SKM-1 (cell line): ENCODE measurements around the gene MYO1E.

ENCODE experiments used
- DNase-seq: peaks from one replicate; lab custom pipeline; 2025; ENCODE audit not compliant: unreplicated experiment; lab: John Stamatoyannopoulos, UW

Gene MYO1E

DNA sequence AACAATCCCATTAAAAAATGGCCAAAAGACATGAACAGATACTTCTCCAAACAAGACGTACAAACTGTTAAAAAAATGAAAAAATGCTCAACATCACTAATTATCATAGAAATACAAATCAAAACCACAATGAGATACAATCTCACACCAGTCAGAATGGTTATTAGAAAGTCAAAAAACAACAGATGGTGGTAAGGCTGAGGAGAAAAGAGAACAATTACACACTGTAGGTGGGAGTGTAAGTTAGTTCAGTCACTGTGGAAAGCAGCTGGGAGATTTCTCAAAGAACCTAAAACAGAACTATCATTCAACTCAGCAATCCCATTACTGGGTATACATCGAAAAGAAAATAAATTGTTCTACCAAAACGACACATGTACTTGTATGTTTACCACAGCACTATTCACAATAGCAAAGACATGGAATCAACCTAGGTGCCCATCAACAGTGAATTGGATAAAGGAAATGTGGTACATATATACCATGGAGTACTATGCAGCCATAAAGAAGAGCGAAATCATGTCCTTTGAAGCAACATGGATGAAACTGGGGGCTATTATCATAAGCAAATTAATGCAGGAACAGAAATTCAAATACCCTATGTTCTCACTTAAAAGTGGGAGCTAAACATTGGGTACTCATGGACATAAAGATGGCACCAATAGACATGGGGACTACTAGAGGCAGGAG is 51.5 kb downstream of the MYO1E start:
- no peak for DNase-seq

DNA sequence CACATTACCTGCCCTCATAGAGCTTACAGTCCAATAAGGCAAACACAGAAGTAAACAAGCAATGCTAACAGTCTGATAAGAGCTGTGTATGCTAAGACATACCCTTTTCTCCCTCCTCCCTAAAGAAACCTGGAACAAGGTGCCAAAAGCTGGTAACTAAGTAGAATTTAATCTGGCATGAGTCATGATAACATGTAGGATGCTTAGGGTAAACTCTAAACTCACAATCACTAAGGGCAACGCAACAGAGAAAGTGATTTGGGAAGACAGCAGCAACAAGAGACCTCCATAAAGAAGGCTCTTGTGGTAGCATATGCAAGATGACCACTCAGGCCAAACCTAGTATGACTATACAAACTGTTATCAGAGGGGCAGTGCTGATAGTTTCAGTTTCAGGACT is 55.5 kb downstream of the MYO1E start:
- no peak for DNase-seq

DNA sequence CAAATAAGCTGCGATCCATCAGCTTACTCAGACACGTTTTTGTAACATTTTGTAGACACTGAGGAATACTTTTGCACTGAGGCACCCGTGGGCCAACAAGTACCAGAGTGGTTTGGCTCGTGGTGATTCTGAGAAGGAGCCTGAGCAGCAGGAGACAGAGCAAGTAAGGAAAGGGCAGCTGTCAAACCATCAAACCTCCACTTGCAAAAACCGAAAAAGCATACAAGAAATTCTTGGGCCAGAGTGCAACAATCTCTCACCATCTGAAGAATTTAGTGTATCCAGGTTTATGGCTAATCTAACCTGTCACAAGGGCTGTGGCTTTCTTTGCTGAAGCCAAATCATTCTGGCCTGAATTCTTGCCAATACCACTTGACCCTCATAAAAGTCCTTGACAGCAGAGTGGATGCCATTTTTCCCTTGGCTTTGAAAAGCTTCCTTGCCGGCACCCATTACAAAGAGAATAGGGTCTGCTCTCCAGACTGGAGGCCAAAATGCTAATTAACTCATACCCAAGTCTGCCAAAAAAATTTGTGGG is 56.7 kb downstream of the MYO1E start:
- DNase-seq = no peak

DNA sequence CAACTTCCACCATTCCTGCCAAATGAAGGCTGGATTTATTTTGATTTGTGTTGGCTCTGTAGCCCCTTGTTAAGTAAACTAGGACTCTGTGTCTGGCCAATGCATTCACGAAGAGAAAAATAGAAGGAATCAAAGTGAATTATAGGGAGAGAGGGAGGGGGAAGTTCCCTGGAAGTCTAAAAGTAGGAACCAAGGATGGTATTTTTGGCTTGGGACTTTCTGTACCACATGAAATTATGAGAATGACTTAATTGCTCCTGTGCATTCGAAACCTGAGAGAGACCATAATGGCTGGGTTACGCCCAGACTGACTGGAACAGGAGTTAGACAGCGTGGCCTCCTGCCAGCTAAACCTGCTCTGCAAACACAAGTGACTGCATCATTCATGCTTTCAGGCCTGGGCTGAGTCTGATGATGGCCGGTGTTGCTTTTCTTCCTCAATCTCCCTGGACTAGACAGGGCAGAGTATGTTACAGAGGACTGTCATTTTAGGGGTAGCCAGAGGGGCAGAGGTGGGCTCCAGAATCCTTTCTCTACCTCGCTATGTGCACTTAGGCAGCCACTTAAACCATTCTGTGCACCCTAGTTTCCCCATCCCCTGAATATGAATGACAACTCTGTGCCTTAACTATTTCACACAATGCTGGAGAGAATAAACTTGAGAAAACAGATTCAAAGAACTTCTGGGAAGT is 58.9 kb downstream of the MYO1E start:
- DNase-seq = no peak

DNA sequence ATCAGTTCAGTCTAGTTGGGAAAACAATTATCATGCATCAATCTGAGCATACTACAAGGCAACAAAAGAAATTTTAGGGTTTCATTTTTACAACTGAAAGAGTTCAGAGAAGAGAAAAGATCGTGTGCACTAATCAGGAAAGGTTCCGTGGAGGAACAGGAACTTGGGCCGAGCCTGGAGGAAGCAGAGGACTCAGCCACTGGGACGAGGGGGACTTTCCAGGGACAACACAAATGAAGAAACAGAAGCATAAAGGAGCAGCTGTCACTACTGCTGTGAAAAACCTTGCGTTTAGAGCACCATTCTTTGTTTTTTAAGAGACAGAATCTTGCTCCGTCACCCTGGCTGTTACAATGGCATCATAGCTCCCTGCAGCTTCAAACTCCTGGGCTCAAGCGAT is 60.5 kb downstream of the MYO1E start:
- no peak for DNase-seq

DNA sequence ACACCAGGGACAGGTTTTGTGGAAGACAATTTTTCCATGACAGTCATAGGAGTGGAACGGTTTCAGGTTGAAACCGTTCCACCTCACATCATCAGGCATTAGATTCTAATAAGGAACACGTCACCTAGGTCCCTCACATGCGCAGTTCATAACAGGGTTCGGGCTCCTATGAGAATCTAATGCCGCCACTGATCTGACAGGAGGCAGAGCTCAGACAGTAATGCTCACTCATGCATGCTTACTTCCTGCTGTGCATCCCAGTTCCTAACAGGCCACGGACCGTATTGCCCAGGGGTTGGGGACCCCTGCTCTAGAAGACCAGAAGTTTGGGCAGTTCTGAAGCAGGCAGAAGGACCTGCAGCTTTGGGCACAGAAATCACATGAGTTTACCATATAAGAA is 61.5 kb downstream of the MYO1E start:
- DNase-seq = no peak

DNA sequence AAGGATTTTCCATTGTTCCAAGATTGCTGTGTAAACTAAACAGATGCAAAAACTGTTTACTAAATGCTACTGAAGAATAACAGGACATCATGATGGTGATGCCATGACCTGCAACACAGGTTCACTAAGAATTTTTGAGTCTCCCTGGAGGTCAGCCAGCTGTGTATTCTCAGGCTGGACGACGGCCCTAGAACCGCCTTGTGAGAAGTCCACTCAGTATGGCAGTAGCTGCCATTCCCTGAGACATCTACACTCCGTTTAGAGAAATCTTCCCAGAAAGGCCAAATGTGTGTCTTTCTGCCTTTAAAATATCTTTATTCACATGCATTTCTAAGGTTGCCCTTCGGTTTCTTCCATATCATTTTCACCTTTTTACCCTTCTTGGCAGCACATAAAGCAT is 63.3 kb downstream of the MYO1E start:
- DNase-seq = no peak

DNA sequence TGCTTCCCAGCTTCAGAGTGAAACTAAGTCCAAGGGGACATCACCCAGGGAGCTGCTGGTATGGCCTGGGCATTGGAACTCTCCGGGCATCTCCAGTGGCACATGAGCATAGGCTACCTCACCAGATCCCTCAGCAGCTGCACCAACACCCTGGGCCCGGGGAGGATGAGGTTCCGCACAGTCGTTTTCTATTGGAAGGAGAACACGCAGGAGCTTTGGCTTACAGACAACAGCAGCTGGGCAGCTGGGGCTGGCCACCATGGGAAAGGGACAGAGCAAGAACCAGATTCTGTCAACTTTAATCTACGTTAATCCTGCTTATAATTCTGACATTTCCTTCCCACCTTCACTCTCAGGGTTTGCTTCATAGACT is 65.5 kb downstream of the MYO1E start:
- DNase-seq = no peak

DNA sequence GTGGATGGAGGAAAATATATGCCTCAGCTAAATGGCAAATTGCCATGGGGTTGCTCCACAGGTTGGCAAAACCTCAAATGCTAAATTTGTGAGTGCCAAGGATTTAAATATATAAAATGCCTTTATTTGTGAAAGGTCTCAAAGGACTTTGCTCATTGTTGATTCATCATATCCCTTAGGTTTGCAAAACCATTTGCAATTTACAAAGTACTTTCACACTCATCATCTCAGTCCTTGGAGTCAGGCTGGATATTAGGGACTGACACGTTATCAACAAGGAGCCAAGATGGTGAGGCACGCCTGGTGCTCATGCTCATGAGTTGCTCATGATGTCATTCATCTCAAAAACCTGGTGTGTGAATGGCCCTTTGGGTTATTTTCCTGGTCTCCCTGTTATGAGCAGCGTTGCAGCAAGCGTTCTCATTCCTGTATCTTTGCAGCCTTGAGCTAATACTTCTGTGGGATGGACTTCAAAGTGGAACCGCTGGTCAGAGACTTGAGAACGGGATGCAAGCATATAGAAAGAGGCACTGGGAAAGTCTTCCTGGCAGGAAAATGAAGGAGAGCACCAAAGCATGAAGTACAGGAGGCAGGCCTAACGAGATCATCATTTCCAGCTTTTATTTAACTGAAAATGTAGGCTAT is 66.0 kb downstream of the MYO1E start:
- DNase-seq = no peak

DNA sequence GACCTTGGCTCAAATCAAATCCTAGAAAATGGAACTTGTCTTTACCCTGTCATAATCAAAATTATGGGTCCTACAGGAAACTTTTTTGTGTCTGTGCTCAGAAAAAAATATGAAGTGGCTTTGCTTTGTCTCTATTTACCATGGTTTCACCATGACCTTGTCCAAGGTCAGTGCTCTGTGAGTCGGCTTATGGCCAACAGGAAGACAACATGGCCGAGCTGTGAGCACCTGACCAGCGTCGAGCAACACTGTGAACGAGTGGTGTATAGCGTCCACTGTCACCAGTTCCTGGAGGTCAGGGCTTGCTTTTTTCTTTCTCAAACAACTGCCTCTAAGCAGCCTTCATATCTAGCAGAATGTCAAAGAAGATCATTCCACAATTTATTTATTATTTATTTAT is 67.9 kb downstream of the MYO1E start:
- no peak for DNase-seq

DNA sequence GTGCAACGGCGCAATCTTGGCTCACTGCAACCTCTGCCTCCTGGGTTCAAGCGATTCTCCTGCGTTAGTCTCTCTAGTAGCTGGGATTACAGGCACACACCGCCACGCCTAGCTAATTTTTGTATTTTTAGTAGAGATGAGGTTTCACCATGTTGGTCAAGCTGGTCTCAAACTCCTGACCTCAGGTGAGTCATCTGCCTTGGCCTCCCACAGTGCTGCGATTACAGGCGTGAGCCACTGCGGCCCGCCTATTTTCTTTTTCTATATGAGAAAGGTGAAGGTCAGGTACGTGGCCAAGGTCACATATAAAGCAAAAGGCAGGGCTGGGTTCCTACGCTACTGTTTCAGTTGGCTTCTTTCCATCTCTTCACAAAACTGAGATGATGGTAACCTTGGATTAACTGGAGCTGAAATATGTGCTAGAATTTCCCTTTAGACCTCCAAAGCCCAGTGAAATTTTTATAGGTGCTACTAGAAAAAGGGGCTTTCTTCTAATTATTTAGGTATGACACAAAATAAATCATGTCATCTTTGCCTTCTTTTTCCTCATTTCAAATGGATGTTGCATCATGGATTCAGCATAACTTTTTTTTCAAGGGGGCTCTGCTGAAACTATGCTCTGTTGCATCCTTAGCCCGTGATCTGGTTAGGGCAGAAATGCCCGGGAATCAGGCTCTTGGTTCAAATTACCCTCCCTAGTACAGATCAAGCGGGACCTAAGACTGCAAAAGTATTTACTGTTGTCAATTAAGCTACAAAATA is 68.5 kb downstream of the MYO1E start:
- no peak for DNase-seq

DNA sequence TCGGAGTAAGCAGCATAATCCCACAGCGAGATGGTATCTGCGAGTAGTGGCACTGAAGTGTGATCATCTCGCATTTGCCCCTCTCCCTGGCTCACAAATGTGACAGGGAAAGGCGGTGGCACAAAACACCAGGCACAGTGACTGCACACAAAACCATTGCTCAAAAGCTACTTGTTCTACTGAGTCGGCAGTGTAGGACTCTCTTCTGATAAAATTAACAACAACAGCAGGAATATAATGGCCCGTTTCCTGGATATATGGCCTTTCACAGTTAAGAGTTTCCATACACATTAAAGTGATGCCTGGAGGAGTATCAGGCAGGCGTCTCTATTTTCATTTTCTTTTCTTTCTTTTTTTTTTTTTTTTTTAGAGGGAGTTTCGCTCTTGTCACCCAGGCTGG is 69.0 kb downstream of the MYO1E start:
- no peak for DNase-seq

DNA sequence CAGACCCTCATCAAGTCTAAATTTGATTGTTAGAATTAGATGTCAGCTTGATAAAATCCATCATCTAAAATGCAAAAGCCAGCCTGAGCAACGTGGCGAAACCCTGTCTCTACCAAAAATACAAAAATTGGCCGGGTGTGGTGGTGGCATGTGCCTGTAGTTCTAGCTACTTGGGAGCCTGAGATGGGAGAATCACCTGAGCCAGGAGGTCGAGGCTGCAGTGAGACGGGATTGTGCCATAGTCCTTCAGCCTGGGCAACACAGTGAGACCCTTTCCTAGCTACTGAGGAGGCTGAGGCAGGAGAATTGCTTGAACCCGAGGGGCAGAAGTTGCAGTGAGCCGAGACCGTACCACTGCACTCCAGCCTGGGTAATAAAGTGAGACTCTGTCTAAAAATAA is 69.5 kb downstream of the MYO1E start:
- DNase-seq = no peak

DNA sequence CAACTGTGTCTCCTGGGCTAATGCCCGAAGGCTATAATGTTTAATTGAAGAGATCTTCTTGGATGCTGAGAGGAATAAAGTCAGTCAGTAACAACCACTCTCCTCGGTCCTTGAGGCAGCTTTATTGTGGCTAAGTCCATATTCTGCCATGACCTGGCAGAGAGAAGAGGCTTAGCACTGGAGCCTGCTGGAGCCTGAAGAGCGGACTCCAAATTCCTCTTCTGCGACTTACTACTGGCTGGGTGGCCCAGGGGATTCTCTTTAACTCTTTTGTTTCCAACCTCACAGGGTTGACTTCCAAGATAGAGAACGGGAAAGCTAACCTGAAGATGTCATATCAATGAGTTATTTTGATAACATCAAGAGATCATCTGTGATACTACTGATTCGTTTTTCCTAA is 71.1 kb downstream of the MYO1E start:
- DNase-seq = no peak

DNA sequence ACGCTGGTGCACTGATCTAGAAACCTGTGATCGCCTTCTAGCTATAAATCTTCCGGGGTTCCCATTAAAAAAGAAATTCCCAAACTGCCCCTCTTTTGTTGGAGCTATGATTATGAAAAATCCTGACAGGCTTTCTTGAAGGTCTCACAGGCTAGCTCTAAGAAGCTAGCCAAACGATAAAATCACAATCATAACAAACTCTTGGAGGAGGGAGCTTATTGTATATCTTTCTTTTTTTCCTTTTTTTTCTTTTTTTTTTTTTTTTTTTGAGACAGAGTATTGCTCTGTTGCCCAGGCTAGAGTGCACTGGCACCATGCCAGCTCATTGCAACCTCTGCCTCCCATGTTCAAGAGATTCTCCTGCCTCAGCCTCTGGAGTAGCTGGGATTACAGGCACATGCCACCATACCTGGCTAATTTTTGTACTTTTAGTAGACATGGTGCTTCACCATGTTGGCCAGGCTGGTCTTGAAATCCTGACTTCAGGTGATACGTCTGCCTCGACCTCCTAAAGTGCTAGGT is 72.0 kb downstream of the MYO1E start:
- DNase-seq = no peak

DNA sequence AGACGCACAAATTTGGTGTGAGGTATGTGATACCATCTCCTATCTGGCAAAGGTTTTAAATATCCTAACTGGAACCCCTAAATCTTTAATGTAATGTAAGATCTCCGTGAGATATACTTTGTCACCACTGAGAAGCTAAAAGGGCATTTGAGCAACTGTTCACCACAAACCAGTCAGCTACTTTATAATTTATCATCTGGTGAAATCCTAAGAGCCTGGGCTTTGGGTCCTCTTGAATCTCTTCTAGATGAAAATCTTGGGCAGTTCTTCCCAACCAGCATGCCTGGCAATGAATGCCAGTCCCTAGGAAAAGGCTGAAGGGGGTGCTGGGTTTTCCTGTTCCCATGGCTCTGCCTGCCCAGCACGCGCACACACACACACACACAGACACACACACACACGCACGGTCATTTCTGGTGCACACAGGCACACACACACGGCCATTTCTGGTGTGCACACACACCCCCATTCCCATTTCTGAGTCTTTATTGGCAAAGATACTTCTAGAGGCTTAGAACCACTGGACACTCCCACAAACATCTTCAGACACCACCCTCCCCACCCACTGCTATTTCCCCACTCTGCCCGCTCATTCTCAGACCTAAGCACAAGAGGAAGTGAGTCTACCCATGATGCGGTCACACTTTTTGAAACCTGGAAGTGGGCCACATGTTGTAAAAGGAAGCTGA is 72.6 kb downstream of the MYO1E start:
- DNase-seq = peak; percentile 96

DNA sequence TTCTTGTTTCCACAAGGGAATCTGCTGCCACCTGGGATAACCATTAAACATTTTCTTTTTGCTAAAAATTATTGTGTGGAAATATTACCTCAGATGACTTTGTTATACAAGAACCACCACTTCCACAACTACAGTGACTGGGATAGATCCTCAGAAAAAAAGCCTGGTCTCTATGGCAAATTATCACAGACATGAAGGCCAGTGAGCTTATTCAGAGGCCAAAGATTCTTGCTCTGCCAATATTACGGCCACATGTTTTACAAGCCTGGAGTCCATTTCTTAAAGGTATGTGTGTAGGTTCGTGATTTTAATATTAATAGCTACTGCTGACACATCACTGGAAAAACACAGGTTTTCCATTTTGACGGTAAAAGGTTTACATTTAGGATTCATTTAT is 73.8 kb downstream of the MYO1E start:
- no peak for DNase-seq

DNA sequence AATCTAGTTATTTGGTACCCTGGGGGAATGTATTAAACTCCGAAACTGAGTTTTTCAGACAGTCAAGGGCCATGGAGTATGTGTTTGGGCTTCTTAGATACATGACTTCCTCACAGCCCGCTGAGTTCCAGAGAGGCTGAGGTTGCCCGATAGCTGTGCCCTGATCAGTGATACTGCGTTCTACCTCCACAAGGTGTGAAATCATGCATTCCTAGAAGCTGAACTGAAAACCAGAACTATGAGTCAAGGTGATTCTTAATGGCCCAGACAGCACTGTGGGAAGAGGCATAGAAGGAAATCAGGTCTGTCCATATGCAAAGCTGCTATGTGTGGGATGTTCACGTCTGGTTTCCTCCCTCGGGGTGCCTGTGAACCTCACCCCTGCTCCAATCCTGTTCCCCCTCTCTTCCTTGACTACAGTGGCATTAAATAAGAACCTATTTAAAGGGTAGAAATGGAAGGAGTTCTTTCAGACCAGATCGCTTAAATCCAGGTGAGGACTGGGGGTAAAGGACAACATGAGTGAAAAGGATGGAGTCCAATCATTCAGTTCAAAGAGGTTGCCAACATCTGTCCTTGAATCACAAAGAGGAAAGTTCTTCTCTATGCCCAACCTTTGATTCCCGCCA is 74.3 kb downstream of the MYO1E start:
- DNase-seq = no peak

DNA sequence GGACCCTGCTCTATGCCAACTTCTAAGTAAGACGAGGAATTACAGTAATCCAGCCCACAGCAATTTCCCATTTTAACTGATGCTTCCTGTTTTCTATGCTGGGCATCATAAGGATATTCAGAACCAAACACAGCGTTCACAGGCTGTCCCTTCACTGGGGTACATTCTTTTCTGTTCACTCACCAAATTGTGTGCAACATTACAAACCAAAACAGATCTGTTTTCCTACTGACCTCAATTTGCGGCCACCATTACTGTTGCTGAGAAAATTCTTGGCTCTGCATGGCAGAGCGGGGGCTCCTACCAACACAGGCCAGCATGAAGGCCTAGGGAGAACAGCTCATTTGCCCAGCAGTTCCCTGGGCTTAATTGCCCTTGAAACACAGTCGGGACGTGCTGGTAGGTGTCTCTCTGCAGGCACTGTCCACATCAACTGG is 76.5 kb downstream of the MYO1E start:
- DNase-seq = no peak
